Measurements from ENCODE around the gene TM9SF2. TPM values are rescaled to one million over a fixed set of nuclear protein-coding genes. Genes with fewer than 3 reads are reported as not detected.

Gene TM9SF2
- total RNA-seq, 1 experiment from 2014 or later: 84.6 TPM

- no TSS peak for BruUV-seq (replicated peaks)
- no peak overlapping the region for H3K4me3 ChIP-seq (ENCODE audit: low read length)
- CTCF ChIA-PET: no interaction called here
- no peaks in the 10 kb centered on the region for H4K20me1 ChIP-seq (ENCODE audit: low read length)
- POLR2A ChIA-PET (ENCODE audit: unreplicated experiment): no interaction called here
- H2AFZ ChIP-seq (ENCODE audit: low read length): no peak overlapping the region
- H3K4me2 ChIP-seq (ENCODE audit: low read length): no peak overlapping the region
- ATAC-seq (no peak), DNase-seq (no peak)
- peaks cover 3% of the 10 kb centered on the region; the same call in 1 of the 2 replicates for H3K4me1 ChIP-seq (ENCODE audit: insufficient read depth, low read length)
- no peak overlapping the region for H3K27ac ChIP-seq (ENCODE audit: low read length)
- no peaks in the 10 kb centered on the region for H3K9me2 ChIP-seq (replicated peaks; ENCODE audit: low read length)
- H3F3A ChIP-seq (ENCODE audit: low read length, unreplicated experiment): no peaks in the 10 kb centered on the region
- no peak overlapping the region for H3K9ac ChIP-seq (ENCODE audit: low read length)
- peaks cover 20% of the 10 kb centered on the region; the same call in 1 of the 2 replicates for H3K36me3 ChIP-seq (ENCODE audit: low read depth, low read length)
- H3K9me3 ChIP-seq (ENCODE audit: low read length): no peaks in the 10 kb centered on the region
- H3K27me3 ChIP-seq (ENCODE audit: low read length): no peaks in the 10 kb centered on the region
- no peak for TF ChIP-seq CTCF (conservative IDR thresholded peaks at IDR 0.05; ENCODE audit: low read depth, low read length)
- no peak for TF ChIP-seq EZH2 (IDR thresholded peaks at IDR 0.05; ENCODE audit: low read length, unreplicated experiment)
- TF ChIP-seq EZH2phosphoT487 (IDR thresholded peaks at IDR 0.05; ENCODE audit: borderline replicate concordance, low read length): no peak
- H3K79me2 ChIP-seq (ENCODE audit: low read length): no peaks in the 10 kb centered on the region
- intact Hi-C loops (cut with micrococcal nuclease): no loop called here
Observed at GRCh38 chr13:99540530-99540929, 39.3 kb downstream of the TM9SF2 start.

- no peak overlapping the region for H3K4me3 ChIP-seq (ENCODE audit: low read length)
- peaks cover 32% of the 10 kb centered on the region for H3K36me3 ChIP-seq (ENCODE audit: low read depth, low read length)
- intact Hi-C loops (cut with micrococcal nuclease): no loop called here
- ATAC-seq (no peak), DNase-seq (no peak)
- no peak overlapping the region for H3K4me2 ChIP-seq (ENCODE audit: low read length)
- ChIA-PET CTCF (no interaction called here), POLR2A (ENCODE audit: unreplicated experiment) (no interaction called here)
- H3K9me2 ChIP-seq (replicated peaks; ENCODE audit: low read length): no peaks in the 10 kb centered on the region
- H3K9ac ChIP-seq (ENCODE audit: low read length): no peak overlapping the region
- TF ChIP-seq CTCF (conservative IDR thresholded peaks at IDR 0.05; ENCODE audit: low read depth, low read length): no peak
- no peak for TF ChIP-seq EZH2phosphoT487 (IDR thresholded peaks at IDR 0.05; ENCODE audit: borderline replicate concordance, low read length)
- no peak for TF ChIP-seq EZH2 (IDR thresholded peaks at IDR 0.05; ENCODE audit: low read length, unreplicated experiment)
- H3K79me2 ChIP-seq (ENCODE audit: low read length): no peaks in the 10 kb centered on the region
- H3K4me1 ChIP-seq (ENCODE audit: insufficient read depth, low read length): peaks cover 3% of the 10 kb centered on the region; the same call in 1 of the 2 replicates
- H3K27ac ChIP-seq (ENCODE audit: low read length): no peak overlapping the region
- H3K9me3 ChIP-seq (ENCODE audit: low read length): no peaks in the 10 kb centered on the region
- H2AFZ ChIP-seq (ENCODE audit: low read length): no peak overlapping the region
- BruUV-seq (replicated peaks): no TSS peak
- H4K20me1 ChIP-seq (ENCODE audit: low read length): no peaks in the 10 kb centered on the region
- no peaks in the 10 kb centered on the region for H3F3A ChIP-seq (ENCODE audit: low read length, unreplicated experiment)
- no peaks in the 10 kb centered on the region for H3K27me3 ChIP-seq (ENCODE audit: low read length)
Observed at GRCh38 chr13:99542788-99543406, 41.6 kb downstream of the TM9SF2 start.

- H3K36me3 ChIP-seq (ENCODE audit: low read depth, low read length): peaks cover 31% of the 10 kb centered on the region
- no TSS peak for BruUV-seq (replicated peaks)
- H3F3A ChIP-seq (ENCODE audit: low read length, unreplicated experiment): no peaks in the 10 kb centered on the region
- no peak for ATAC-seq
- DNase-seq: no peak
- no peak overlapping the region for H2AFZ ChIP-seq (ENCODE audit: low read length)
- no peaks in the 10 kb centered on the region for H4K20me1 ChIP-seq (ENCODE audit: low read length)
- POLR2A ChIA-PET (ENCODE audit: unreplicated experiment): no interaction called here
- no peak for TF ChIP-seq EZH2 (IDR thresholded peaks at IDR 0.05; ENCODE audit: low read length, unreplicated experiment)
- TF ChIP-seq CTCF (conservative IDR thresholded peaks at IDR 0.05; ENCODE audit: low read depth, low read length): no peak
- TF ChIP-seq EZH2phosphoT487 (IDR thresholded peaks at IDR 0.05; ENCODE audit: borderline replicate concordance, low read length): no peak
- no peaks in the 10 kb centered on the region for H3K9me2 ChIP-seq (replicated peaks; ENCODE audit: low read length)
- H3K27me3 ChIP-seq (ENCODE audit: low read length): no peaks in the 10 kb centered on the region
- intact Hi-C loops (cut with micrococcal nuclease): no loop called here
- no peak overlapping the region for H3K27ac ChIP-seq (ENCODE audit: low read length)
- H3K4me1 ChIP-seq (ENCODE audit: insufficient read depth, low read length): peaks cover 3% of the 10 kb centered on the region; the same call in 1 of the 2 replicates
- H3K4me3 ChIP-seq (ENCODE audit: low read length): no peak overlapping the region
- no peaks in the 10 kb centered on the region for H3K79me2 ChIP-seq (ENCODE audit: low read length)
- CTCF ChIA-PET: interaction anchor here (0.6 kb wide), 1 partner anchor 490 kb away, joined by 4 read pairs; no protein-coding TSS in a partner anchor
- no peak overlapping the region for H3K4me2 ChIP-seq (ENCODE audit: low read length)
- H3K9ac ChIP-seq (ENCODE audit: low read length): no peak overlapping the region
- no peaks in the 10 kb centered on the region for H3K9me3 ChIP-seq (ENCODE audit: low read length)
Observed at GRCh38 chr13:99545361-99545760, 44.1 kb downstream of the TM9SF2 start.

Data from PC-3 (cell line).